Pancreas (tissue), 10 donors: ENCODE measurements around the gene GLB1L3. TPM values are rescaled to one million over a fixed set of nuclear protein-coding genes. Genes with fewer than 3 reads are reported as not detected.
A peak's percentile ranks its signal among the peaks of the same experiment; 100 is the strongest.

Source experiments
- ATAC-seq, 4 donors: fragments of 200-7000 bp; cut with Tn5 transposase; one replicate each; pipeline versions ENCODE4 v1.8.0 to v1.9.1; 2020; ENCODE audit warnings: mild to moderate bottlenecking in 4 of 4, moderate library complexity in 4 of 4
- DNase-seq, 6 donors: peaks; one replicate each; pipeline ENCODE4 v3.0.0-alpha.2; 2020
- FAIRE-seq: peaks from 2 replicates; lab custom pipeline; 2012; peaks lifted over from hg19 to GRCh38; lab: Jason Lieb, UNC
- H3K27ac ChIP-seq, 4 donors: fragments of 200-600 bp; sonication (generic); 1 replicate in 3 of 4; 2 replicates in 1 of 4; pipeline versions ENCODE4 v1.5.0 to v1.8.0; 2020
- H3K27me3 ChIP-seq, 4 donors: fragments of 200-600 bp; one replicate each; pipeline ENCODE4 v1.8.0; 2021
- H3K36me3 ChIP-seq, 3 donors: fragments of 200-600 bp; sonication (generic) in 1 of 3; one replicate each; pipeline versions ENCODE4 v1.5.0 to v1.8.0; 2020 to 2021
- H3K4me1 ChIP-seq, 3 donors: fragments of 200-600 bp; one replicate each; pipeline ENCODE4 v1.8.0; 2021
- H3K4me3 ChIP-seq, 4 donors: fragments of 200-600 bp; sonication (generic) in 2 of 4; one replicate each; pipeline versions ENCODE4 v1.5.0 to v1.8.0; 2020 to 2021
- H3K9me3 ChIP-seq, 4 donors: fragments of 200-600 bp; one replicate each; pipeline ENCODE4 v1.8.0; 2021
- CTCF ChIP-seq, 4 donors: fragments of 200-600 bp; sonication (generic) in 3 of 4; IDR thresholded peaks; one replicate each; pipeline versions ENCODE4 v1.5.0 to v1.8.0; 2021; ENCODE audit warnings: antibody characterized with exemption in 4 of 4
- WGBS, 2 donors: extraction: QIAGEN DNeasy Blood & Tissue Kit; methylation state at CpG; one replicate each; pipeline ENCODE4 v1.1.7; 2013; 5-methylcytosine and 5-hydroxymethylcytosine counted together
- intact Hi-C, 3 donors: fragments of 100-400 bp; cut with DNase I; formaldehyde crosslinking; loops; one replicate each; pipeline versions ENCODE4 v1.11.1 to v1.14.2; 2022
- polyA plus RNA-seq, 2 donors: library from polyadenylated mRNA; stranded (reverse); fragments of 200-250 nt; gene quantifications; one replicate each; pipeline ENCODE4 v1.2.3, GENCODE V29; 2013
- total RNA-seq, 6 donors: library from RNA; stranded (reverse); fragmentation: NEBNext Ultra II Directional in 4 of 6; extraction: Animal tissue kit (Norgen Biotek cat#: 25700) in 4 of 6; gene quantifications; one replicate each; pipeline versions ENCODE4 v1.2.1 to v1.2.4, GENCODE V29; 2021 to 2023
- donor health status: healthy with polysubstance abuse.
- donor health status: DM: no; HTN: no; CAD: no; lungs with moderate emphysema.
- donor health status: DM: no; HTN: no; CAD: no.
- donor health status: control.
- donor health status: control.
- donor health status: Bipolar disorder and iron deficiency.
- donor health status: DM: yes; HTN: yes; CAD: no.
- donor health status: DM: no; HTN: no; CAD: no.
- donor health status: DM: no; HTN: no; CAD: no.
- donor health status: DM: yes; HTN: yes; CAD: no.

The GLB1L3 gene
- total and polyA plus RNA-seq, 8 donors, result 0.12 to 0.38 (median 0.14) TPM; not detected in 4

- ATAC-seq (no peak), FAIRE-seq (no peak), DNase-seq (no peak)
- no peak for TF ChIP-seq CTCF (IDR thresholded peaks at IDR 0.05)
- Histone ChIP-seq H3K4me1 (no peaks in the 10 kb centered on the region), H3K27me3 (no peaks in the 10 kb centered on the region), H3K36me3 (no peaks in the 10 kb centered on the region), H3K4me3 (no peak overlapping the region), H3K9me3 (no peaks in the 10 kb centered on the region), H3K27ac (no peak overlapping the region)
- intact Hi-C loops, result no loop called here
- 69% methylated on average over 2 of the region's 2 CpGs for WGBS, 2 donors
Measured at GRCh38 chr11:134352111-134352510, 75.9 kb downstream of the GLB1L3 start.

- DNase-seq (peak in 1 of 6 donors; percentile 2), ATAC-seq (no peak), FAIRE-seq (no peak)
- H3K27ac ChIP-seq, result no peak overlapping the region
- no peaks in the 10 kb centered on the region for H3K9me3 ChIP-seq
- intact Hi-C loops, result no loop called here
- whole genome bisulfite sequencing, 2 donors, result 77 to 80% methylated on average over 2 of the region's 2 CpGs
- H3K27me3 ChIP-seq, result no peaks in the 10 kb centered on the region
- no peaks in the 10 kb centered on the region for H3K4me1 ChIP-seq
- H3K4me3 ChIP-seq, result no peak overlapping the region
- H3K36me3 ChIP-seq, result no peaks in the 10 kb centered on the region
- TF ChIP-seq CTCF (IDR thresholded peaks at IDR 0.05), result no peak
Measured at GRCh38 chr11:134355136-134355535, 79.0 kb downstream of the GLB1L3 start.

GRCh38 chr11:134355656-134356055, 79.5 kb downstream of the GLB1L3 start:
- no peaks in the 10 kb centered on the region for H3K27me3 ChIP-seq
- ATAC-seq (no peak), DNase-seq (peak in 1 of 6 donors; percentile 4), FAIRE-seq (no peak)
- H3K36me3 ChIP-seq, result no peaks in the 10 kb centered on the region
- no peaks in the 10 kb centered on the region for H3K4me1 ChIP-seq
- no peak overlapping the region for H3K4me3 ChIP-seq
- TF ChIP-seq CTCF (IDR thresholded peaks at IDR 0.05), result no peak
- H3K9me3 ChIP-seq, result no peaks in the 10 kb centered on the region
- intact Hi-C loops, result no loop called here
- no peak overlapping the region for H3K27ac ChIP-seq
- 80 to 89% methylated on average over 5 of the region's 5 CpGs for WGBS, 2 donors

GRCh38 chr11:134356656-134357544, 80.7 kb downstream of the GLB1L3 start:
- WGBS, 2 donors, result 82 to 88% methylated on average over 21 of the region's 21 CpGs
- no peak overlapping the region for H3K27ac ChIP-seq
- no peaks in the 10 kb centered on the region for H3K36me3 ChIP-seq
- no peak for TF ChIP-seq CTCF (IDR thresholded peaks at IDR 0.05)
- H3K27me3 ChIP-seq, result no peaks in the 10 kb centered on the region
- DNase-seq (peak in 1 of 6 donors; percentile 44), ATAC-seq (no peak), FAIRE-seq (no peak)
- no peak overlapping the region for H3K4me3 ChIP-seq
- no peaks in the 10 kb centered on the region for H3K4me1 ChIP-seq
- H3K9me3 ChIP-seq, result no peaks in the 10 kb centered on the region
- intact Hi-C loops, result no loop called here

- DNase-seq (peak in 1 of 6 donors; percentile 36), FAIRE-seq (no peak), ATAC-seq (no peak)
- intact Hi-C loops, result no loop called here
- Histone ChIP-seq H3K27ac (no peak overlapping the region), H3K4me3 (no peak overlapping the region), H3K27me3 (no peaks in the 10 kb centered on the region), H3K36me3 (no peaks in the 10 kb centered on the region), H3K4me1 (no peaks in the 10 kb centered on the region), H3K9me3 (no peaks in the 10 kb centered on the region)
- TF ChIP-seq CTCF (IDR thresholded peaks at IDR 0.05), result no peak
- 85 to 88% methylated on average over 8 of the region's 8 CpGs for WGBS, 2 donors
Measured at GRCh38 chr11:134357545-134357839, 81.3 kb downstream of the GLB1L3 start.
